Measurements from ENCODE around the gene SCGB1A1. TPM values are rescaled to one million over a fixed set of nuclear protein-coding genes. Genes with fewer than 3 reads are reported as not detected.
"Not testable (repeated sequence)": the region's sequence is repeated elsewhere in the genome, so short reads cannot be mapped to it uniquely, and the experiment has no call there.

The SCGB1A1 gene
- total RNA-seq, 1 donor from 2014 or later, result not detected

DNA sequence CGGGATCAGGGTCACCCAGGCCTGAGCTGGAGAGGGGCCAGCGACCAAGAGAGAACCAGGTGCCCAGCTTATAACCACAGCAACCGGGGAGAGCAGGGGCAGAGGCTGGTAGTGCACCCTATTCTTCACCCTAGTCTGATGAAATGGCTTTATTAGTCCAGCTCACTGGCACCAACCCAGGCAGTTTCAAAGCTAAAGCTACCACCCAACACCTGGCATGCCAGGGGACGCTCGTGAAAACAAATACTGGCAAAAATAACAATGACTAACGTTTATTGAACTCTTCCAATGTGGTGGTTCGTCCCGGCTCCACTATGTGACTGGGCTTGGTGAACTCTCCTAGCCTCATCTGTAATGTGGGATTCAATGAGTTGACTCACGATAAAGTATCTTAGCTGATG is 30.6 kb downstream of the SCGB1A1 start:
- no peaks in the 10 kb centered on the region for H3K4me1 ChIP-seq
- no peak overlapping the region for H3K27ac Mint-ChIP-seq
- no peaks in the 10 kb centered on the region for H3K79me2 ChIP-seq (ENCODE audit: low read depth)
- H3K9me3 ChIP-seq (ENCODE audit: low read depth), result no peaks in the 10 kb centered on the region
- no peak overlapping the region for H3K9ac ChIP-seq
- H3K9me3 Mint-ChIP-seq, result no peaks in the 10 kb centered on the region
- H3K27me3 Mint-ChIP-seq (ENCODE audit: insufficient read depth, low read depth), result peaks cover 7% of the 10 kb centered on the region
- no peaks in the 10 kb centered on the region for H3K36me3 ChIP-seq
- TF ChIP-seq EZH2phosphoT487 (IDR thresholded peaks at IDR 0.05), result no peak
- TF ChIP-seq EZH2 (IDR thresholded peaks at IDR 0.05), result no peak
- no peak for TF ChIP-seq CTCF (IDR thresholded peaks at IDR 0.05)
- no peak overlapping the region for H3K4me2 ChIP-seq
- no peak overlapping the region for H3K4me3 Mint-ChIP-seq
- no peaks in the 10 kb centered on the region for H3F3A ChIP-seq (ENCODE audit: low read depth)
- H4K20me1 ChIP-seq (ENCODE audit: low read depth), result no peaks in the 10 kb centered on the region
- no peak overlapping the region for H2AFZ ChIP-seq (replicated peaks)
- no peaks in the 10 kb centered on the region for H3K36me3 Mint-ChIP-seq
- H3K27me3 ChIP-seq, result no peaks in the 10 kb centered on the region
- peaks cover 17% of the 10 kb centered on the region for H3K4me1 Mint-ChIP-seq
- H3K27ac ChIP-seq, result no peak overlapping the region
- no peak for DNase-seq (ENCODE audit: low spot score)
- H3K4me3 ChIP-seq, result no peak overlapping the region

- H3K27me3 ChIP-seq; H2AFZ ChIP-seq (replicated peaks): not testable (repeated sequence)
Measured at GRCh38 chr11:62449912-62450311, 31.1 kb downstream of the SCGB1A1 start.

DNA sequence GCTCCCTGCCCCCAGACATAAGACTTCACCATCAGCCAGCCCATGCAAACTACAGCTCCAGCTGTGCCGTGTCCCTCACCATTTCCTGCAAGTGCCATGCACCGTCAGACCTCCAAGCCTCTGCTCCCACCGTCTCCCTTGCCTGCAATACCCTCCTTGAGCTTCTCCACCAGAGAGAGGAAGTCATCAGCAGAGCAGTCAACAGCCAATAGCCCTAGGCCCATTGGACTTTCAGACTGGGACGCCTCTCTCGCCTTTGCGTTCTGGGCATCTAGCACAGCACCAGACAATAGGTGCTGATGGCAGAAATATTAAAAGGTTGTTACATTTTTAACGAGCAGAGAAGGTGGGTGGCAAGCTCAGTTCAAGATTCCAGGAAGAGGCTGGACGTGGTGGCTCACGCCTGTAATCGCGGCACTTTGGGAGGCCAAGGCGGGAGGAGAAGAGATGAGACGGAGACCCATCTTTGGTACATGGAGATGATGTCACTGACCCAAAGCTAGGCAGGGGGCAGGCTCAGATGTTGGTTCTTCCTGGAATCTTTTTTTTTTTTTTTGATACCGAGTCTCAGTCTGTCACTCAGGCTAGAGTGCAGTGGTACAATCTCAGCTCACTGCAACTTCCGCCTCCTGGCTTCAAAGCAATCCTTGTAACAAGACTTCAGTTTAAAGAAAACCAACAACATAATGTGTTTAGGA is 31.9 kb downstream of the SCGB1A1 start:
- Histone ChIP-seq H2AFZ (replicated peaks) (no peak overlapping the region), H3K27me3 (no peaks in the 10 kb centered on the region), H3K4me1 (no peaks in the 10 kb centered on the region), H3K4me2 (no peak overlapping the region), H3K36me3 (no peaks in the 10 kb centered on the region), H3K4me3 (no peak overlapping the region), H3K9ac (no peak overlapping the region), H3K79me2 (ENCODE audit: low read depth) (no peaks in the 10 kb centered on the region), H4K20me1 (ENCODE audit: low read depth) (no peaks in the 10 kb centered on the region), H3K9me3 (ENCODE audit: low read depth) (no peaks in the 10 kb centered on the region), H3F3A (ENCODE audit: low read depth) (no peaks in the 10 kb centered on the region), H3K27ac (no peak overlapping the region)
- Mint-ChIP-seq H3K4me3 (no peak overlapping the region), H3K9me3 (no peaks in the 10 kb centered on the region), H3K36me3 (no peaks in the 10 kb centered on the region), H3K27ac (no peak overlapping the region), H3K4me1 (peaks cover 8% of the 10 kb centered on the region), H3K27me3 (ENCODE audit: insufficient read depth, low read depth) (peaks cover 7% of the 10 kb centered on the region)
- TF ChIP-seq EZH2 (IDR thresholded peaks at IDR 0.05), result no peak
- TF ChIP-seq CTCF (IDR thresholded peaks at IDR 0.05), result no peak
- no peak for TF ChIP-seq EZH2phosphoT487 (IDR thresholded peaks at IDR 0.05)
- no peak for DNase-seq (ENCODE audit: low spot score)

More at GRCh38 chr11:62449912-62450311, 31.1 kb downstream of the SCGB1A1 start:
- not testable (repeated sequence) for H3K79me2 ChIP-seq (ENCODE audit: low read depth); H3K4me3 ChIP-seq; H3K27me3 Mint-ChIP-seq (ENCODE audit: insufficient read depth, low read depth); H3K4me2 ChIP-seq; H3K9me3 Mint-ChIP-seq; H3K27ac ChIP-seq; H3K9ac ChIP-seq; H3K4me1 ChIP-seq; H3K9me3 ChIP-seq (ENCODE audit: low read depth); H3K36me3 ChIP-seq; H3K4me3 Mint-ChIP-seq; H3K27ac Mint-ChIP-seq; H3K36me3 Mint-ChIP-seq; H3F3A ChIP-seq (ENCODE audit: low read depth); H4K20me1 ChIP-seq (ENCODE audit: low read depth); DNase-seq (ENCODE audit: low spot score)
- H3K4me1 Mint-ChIP-seq, result peaks cover 12% of the 10 kb centered on the region

DNA sequence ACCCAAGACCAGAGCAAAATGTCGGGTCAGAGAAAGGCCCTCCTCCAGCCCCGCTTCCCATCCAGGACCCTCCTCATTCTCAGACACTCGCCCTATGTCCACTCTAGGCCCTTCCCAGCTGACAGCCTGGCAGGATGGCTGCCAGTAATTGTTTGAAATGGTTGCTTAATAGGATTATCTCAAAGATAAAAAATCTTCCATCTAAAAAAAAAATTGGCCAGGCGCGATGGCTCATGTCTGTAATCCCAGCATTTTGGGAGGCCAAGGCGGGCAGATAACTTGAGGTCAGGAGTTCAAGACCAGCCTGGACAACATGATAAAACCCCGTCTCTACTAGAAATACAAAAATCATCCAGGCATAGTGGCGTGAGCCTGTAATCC is 32.4 kb downstream of the SCGB1A1 start:
- Mint-ChIP-seq H3K4me1 (peaks cover 8% of the 10 kb centered on the region), H3K9me3 (no peaks in the 10 kb centered on the region), H3K27me3 (ENCODE audit: insufficient read depth, low read depth) (peaks cover 7% of the 10 kb centered on the region), H3K27ac (no peak overlapping the region), H3K4me3 (no peak overlapping the region), H3K36me3 (no peaks in the 10 kb centered on the region)
- Histone ChIP-seq H4K20me1 (ENCODE audit: low read depth) (no peaks in the 10 kb centered on the region), H3K27me3 (no peaks in the 10 kb centered on the region), H3K4me1 (no peaks in the 10 kb centered on the region), H3K4me3 (no peak overlapping the region), H3K9me3 (ENCODE audit: low read depth) (no peaks in the 10 kb centered on the region), H3K36me3 (no peaks in the 10 kb centered on the region), H3F3A (ENCODE audit: low read depth) (no peaks in the 10 kb centered on the region), H3K27ac (no peak overlapping the region), H3K79me2 (ENCODE audit: low read depth) (no peaks in the 10 kb centered on the region), H2AFZ (replicated peaks) (no peak overlapping the region), H3K4me2 (no peak overlapping the region), H3K9ac (no peak overlapping the region)
- DNase-seq (ENCODE audit: low spot score), result no peak
- TF ChIP-seq EZH2 (IDR thresholded peaks at IDR 0.05), result no peak
- no peak for TF ChIP-seq CTCF (IDR thresholded peaks at IDR 0.05)
- no peak for TF ChIP-seq EZH2phosphoT487 (IDR thresholded peaks at IDR 0.05)
